GM18511 (cell line): ENCODE results near the gene PCSK5.

Experiments
- ATAC-seq: cut with Tn5 transposase; IDR thresholded peaks from one replicate; pipeline ENCODE4 v1.9.1; 2021; ENCODE audit warnings: mild to moderate bottlenecking, moderate library complexity; ENCODE audit not compliant: unreplicated experiment

The PCSK5 gene

GRCh38 chr9:76176171-76176570, 285.7 kb downstream of the PCSK5 start:
- no peak for ATAC-seq

GRCh38 chr9:76177931-76178330, 287.5 kb downstream of the PCSK5 start:
- ATAC-seq = no peak

- no peak for ATAC-seq
Observed at GRCh38 chr9:76180541-76180940, 290.1 kb downstream of the PCSK5 start.

- ATAC-seq = no peak
Observed at GRCh38 chr9:76181020-76181641, 290.7 kb downstream of the PCSK5 start.

- no peak for ATAC-seq
Observed at GRCh38 chr9:76181781-76182180, 291.3 kb downstream of the PCSK5 start.

GRCh38 chr9:76185432-76185831, 295.0 kb downstream of the PCSK5 start:
- no peak for ATAC-seq

GRCh38 chr9:76188286-76188685, 297.8 kb downstream of the PCSK5 start:
- no peak for ATAC-seq

GRCh38 chr9:76188905-76189304, 298.4 kb downstream of the PCSK5 start:
- no peak for ATAC-seq

- ATAC-seq = no peak
Observed at GRCh38 chr9:76191493-76191892, 301.0 kb downstream of the PCSK5 start.

- ATAC-seq = no peak
Observed at GRCh38 chr9:76192013-76192412, 301.5 kb downstream of the PCSK5 start.

- ATAC-seq = no peak
Observed at GRCh38 chr9:76194896-76195295, 304.4 kb downstream of the PCSK5 start.

- no peak for ATAC-seq
Observed at GRCh38 chr9:76198336-76198735, 307.9 kb downstream of the PCSK5 start.

- no peak for ATAC-seq
Observed at GRCh38 chr9:76200315-76200714, 309.8 kb downstream of the PCSK5 start.

GRCh38 chr9:76200745-76201144, 310.3 kb downstream of the PCSK5 start:
- ATAC-seq = no peak

- ATAC-seq = no peak
Observed at GRCh38 chr9:76203373-76203772, 312.9 kb downstream of the PCSK5 start.

GRCh38 chr9:76206821-76207220, 316.3 kb downstream of the PCSK5 start:
- ATAC-seq = no peak

- ATAC-seq = no peak
Observed at GRCh38 chr9:76213751-76214150, 323.3 kb downstream of the PCSK5 start.

- no peak for ATAC-seq
Observed at GRCh38 chr9:76215066-76215465, 324.6 kb downstream of the PCSK5 start.

- no peak for ATAC-seq
Observed at GRCh38 chr9:76216161-76216649, 325.7 kb downstream of the PCSK5 start.

GRCh38 chr9:76218117-76218885, 327.8 kb downstream of the PCSK5 start:
- no peak for ATAC-seq

GRCh38 chr9:76218886-76219445, 328.5 kb downstream of the PCSK5 start:
- no peak for ATAC-seq

GRCh38 chr9:76219560-76220151, 329.2 kb downstream of the PCSK5 start:
- ATAC-seq = no peak
